ENCODE measurements around the gene MYOM3.

The MYOM3 gene

GRCh38 chr1:24138476-24139221, 26.7 kb upstream of the MYOM3 start:
- no peak for DNase-seq

DNA sequence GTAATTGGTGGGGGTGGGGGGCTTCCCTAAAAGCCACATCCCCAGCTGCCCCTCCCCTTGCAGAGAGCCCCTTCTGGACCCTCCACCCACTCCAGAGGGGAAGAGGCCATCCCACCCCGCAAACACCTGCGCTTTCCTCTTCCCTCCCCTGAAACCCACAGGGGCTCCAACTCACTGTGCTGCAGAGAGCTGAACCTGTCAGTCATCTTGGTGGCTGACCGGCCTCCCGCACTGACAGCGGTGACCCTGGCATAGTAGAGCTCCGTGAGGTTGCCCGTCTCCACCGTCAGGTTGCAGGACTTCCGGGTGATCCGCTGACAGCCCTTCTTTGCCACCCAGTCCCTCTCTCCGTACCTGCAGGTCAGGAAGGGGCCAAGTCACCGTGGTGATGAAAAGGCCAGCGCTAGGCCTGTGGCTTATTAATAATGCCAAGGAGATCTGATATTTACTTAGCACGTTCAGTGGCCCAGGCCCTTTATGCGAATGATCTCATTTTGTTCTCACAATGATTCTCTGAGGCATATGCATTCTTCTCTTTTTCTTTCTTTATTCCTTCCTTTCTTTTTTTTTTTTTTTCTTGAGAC, 25.1 kb upstream of the MYOM3 start:
- no peak for DNase-seq

GRCh38 chr1:24134376-24134775, 22.4 kb upstream of the MYOM3 start:
- DNase-seq, result no peak

- no peak for DNase-seq
These were observed 21.9 kb upstream of the MYOM3 start for GRCh38 chr1:24133819-24134218.

- no peak for DNase-seq
These were observed 18.4 kb upstream of the MYOM3 start for GRCh38 chr1:24130385-24130784.

DNA sequence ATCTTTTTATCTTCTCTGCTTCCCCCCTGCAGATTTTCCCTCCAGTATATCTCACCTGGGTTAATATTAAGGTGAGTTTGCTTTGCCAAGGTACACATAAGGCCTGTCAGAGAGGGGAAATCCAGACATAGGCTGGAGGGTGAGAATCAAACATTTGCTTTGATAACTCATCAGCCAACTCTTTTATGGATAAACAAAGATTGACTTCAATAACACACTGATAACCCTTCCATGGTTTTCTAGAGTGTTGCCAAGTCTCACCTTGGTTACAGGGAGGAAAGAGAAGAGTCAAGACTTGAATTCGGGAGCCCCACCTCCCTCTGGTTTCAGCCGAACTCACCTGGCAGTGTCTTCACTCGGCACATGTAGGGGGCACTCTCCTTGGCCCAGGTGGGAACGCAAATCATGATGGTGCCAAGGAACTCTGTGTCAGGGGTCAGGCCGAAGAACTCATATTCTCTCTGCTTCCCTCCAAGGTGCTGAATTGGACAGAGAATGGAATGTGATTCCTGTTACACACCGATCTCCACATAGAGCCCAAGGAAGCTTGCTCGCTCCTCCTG, 15.9 kb upstream of the MYOM3 start:
- DNase-seq, result no peak

- DNase-seq, result no peak
These were observed 15.3 kb upstream of the MYOM3 start for GRCh38 chr1:24127134-24127800.

- no peak for DNase-seq
These were observed 14.7 kb upstream of the MYOM3 start for GRCh38 chr1:24126672-24127023.

- no peak for DNase-seq
These were observed 14.2 kb upstream of the MYOM3 start for GRCh38 chr1:24126018-24126671.

GRCh38 chr1:24125456-24125855, 13.5 kb upstream of the MYOM3 start:
- no peak for DNase-seq

GRCh38 chr1:24124980-24125379, 13.0 kb upstream of the MYOM3 start:
- no peak for DNase-seq

GRCh38 chr1:24123611-24124010, 11.7 kb upstream of the MYOM3 start:
- DNase-seq, result no peak

DNA sequence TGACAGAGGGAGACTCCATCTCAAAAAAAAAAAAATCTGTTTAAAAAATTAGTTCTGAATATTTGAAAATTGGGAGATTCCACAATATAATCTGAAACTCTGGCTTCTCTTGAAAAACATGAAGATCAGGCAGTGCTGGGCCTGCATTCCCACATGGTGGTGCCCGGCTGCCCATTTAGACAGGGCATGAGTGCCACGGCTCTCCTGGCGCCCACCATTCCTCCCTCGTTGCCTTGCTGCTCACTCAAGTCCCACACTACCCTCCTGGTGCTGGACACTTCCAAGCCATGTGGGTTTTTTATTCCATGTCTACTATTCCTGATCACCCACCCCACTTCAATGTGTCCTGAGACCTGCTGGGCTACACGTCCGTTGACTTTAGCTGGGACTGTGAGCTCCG, 10.8 kb upstream of the MYOM3 start:
- DNase-seq, result no peak

DNA sequence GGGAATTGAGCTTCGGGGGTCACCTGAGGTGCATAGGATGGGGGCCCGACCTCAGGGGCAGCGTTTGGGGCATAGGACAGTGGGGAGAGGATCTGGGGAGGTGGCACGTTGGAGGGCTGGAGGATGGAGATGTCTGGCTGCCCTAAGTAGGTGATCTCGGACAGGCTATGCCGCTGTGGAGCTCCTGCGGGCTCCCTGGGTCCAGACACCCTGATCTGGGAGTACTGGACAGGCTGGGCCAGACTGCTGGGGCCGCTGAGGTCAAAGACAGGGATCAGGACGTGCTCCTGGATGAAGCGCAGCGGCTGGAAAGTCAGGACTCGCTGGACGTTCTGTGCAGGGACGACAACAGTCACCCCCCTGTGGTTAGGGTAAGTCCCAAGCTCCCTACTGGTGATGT, 9.5 kb upstream of the MYOM3 start:
- DNase-seq, result no peak

- DNase-seq, result no peak
These were observed 9.0 kb upstream of the MYOM3 start for GRCh38 chr1:24120965-24121364.

- no peak for DNase-seq
These were observed 8.2 kb upstream of the MYOM3 start for GRCh38 chr1:24119859-24120756.

DNA sequence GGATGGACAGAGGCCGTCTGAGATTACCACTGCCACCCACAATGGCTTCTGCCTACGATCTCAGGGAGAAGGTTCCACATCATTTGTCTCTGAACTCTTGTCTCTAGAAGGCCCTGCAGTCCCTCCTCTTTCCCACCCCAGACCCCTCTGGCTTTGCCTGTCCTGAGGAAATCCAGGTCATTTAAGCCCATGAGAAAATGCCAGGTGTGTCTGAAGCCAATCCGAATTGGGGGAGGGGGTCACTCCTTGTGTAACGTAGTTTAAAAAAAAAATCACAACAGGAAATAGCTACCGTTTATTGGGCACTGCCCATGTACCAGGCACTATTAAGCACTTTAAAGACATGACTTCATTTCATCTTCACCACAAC, 7.5 kb upstream of the MYOM3 start:
- no peak for DNase-seq

DNA sequence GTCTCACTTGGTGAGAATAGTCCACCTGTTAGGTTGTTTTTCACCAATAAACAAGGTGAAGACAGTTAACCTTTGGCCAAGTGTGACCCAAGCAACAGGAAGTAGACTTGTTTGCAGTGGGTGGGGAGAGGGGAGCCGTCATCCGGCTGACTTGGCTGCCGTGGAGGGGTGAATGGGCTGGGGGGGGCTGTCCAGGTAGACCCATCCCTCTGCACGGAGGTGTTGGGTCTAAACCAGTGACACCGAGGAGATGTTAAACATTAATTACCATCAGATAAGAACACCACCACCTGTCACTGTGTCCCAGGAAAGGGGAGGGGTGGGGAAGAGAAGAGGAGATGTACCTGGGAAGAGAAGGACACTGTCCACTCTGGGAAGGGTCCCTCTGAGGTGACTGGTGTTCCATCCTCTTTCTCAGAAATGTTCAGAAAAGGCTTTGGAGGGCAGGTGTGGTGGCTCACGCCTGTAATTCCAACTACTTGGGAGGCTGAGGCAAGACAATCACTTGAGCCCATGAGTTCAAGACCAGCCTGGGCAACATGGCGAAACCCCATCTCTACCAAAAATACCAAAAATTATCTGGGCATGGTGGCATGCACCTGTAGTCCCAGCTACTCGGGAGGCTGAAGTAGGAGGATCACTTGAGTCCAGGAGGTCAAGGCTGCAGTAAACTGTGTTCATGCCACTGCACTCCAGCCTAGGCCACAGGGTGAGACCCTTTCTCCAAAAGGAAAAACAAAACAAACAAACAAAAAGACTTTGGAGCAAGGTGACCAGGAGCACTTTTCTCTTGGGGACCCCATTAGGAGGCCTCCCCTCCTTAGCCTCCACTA, 6.7 kb upstream of the MYOM3 start:
- DNase-seq, result no peak

GRCh38 chr1:24117722-24118409, 5.9 kb upstream of the MYOM3 start:
- DNase-seq, result no peak

DNA sequence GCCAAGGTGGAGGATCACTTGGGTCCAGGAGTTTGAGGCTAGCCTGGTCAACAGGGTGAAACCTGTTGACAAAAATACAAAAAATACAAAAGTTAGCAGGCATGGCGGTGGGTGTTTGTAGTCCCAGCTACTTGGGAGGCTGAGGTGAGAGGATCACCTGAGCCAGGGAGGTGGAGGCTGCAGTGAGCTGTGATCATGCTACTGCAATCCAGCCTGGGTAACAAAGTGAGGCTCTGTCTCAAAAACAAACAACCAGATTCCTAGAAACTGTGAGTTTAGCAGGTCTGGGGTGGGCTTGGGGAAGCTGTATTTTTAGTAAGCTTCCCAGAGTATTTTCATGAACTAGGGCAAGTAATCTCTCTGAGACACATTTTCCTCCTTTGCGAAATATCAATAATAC, 5.2 kb upstream of the MYOM3 start:
- no peak for DNase-seq

DNA sequence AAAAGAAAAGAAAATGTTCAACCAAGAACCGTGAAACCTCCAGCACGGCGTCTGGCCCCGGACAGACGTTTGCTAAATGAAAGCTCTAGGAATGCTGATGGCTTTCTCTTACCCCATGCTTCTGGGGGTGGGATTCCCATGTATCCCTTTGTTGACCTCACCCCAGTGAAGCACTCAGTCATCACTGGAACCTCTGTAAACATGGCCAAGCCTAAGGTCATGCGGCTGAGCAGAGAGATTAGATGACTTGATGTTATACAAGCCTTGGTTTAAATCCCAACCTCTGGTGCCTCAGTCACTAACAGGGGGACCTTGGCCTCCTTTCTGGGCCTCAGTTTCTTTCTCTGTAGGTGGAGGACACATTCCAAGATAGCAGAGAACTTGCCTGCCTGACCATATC, 2.8 kb upstream of the MYOM3 start:
- no peak for DNase-seq
